Ectodermal cell (in vitro differentiated cells): ENCODE measurements around the gene PON1. TPM values are rescaled to one million over a fixed set of nuclear protein-coding genes. Genes with fewer than 3 reads are reported as not detected.

Experiments
- H3K27ac ChIP-seq: 2 replicates; pipeline ENCODE4 v1.7.0; 2013; ENCODE audit warnings: mild to moderate bottlenecking, low read depth, low read length; ENCODE audit not compliant: insufficient read depth, poor library complexity, severe bottlenecking
- H3K27me3 ChIP-seq: 2 replicates; pipeline ENCODE4 v1.7.0; 2013; ENCODE audit warnings: mild to moderate bottlenecking, low read length; ENCODE audit not compliant: insufficient read depth, control insufficient read depth, poor library complexity, severe bottlenecking
- H3K36me3 ChIP-seq: one replicate; pipeline ENCODE4 v1.7.0; 2013; ENCODE audit warnings: low read length; ENCODE audit not compliant: control insufficient read depth, insufficient read depth
- H3K4me1 ChIP-seq: one replicate; pipeline ENCODE4 v1.7.0; 2013; ENCODE audit warnings: low read length; ENCODE audit not compliant: control insufficient read depth, insufficient read depth
- H3K4me3 ChIP-seq: 2 replicates; pipeline ENCODE4 v1.7.0; 2013; ENCODE audit warnings: low read depth, low read length, control low read depth; ENCODE audit not compliant: insufficient read depth
- H3K9me3 ChIP-seq: 2 replicates; pipeline ENCODE4 v1.7.0; 2013; ENCODE audit warnings: mild to moderate bottlenecking, low read length, moderate library complexity; ENCODE audit not compliant: control insufficient read depth
- WGBS, 2 experiments: methylation state at CpG; one replicate each; pipeline ENCODE4 v1.1.7; 2013; ENCODE audit warnings: missing lambda C conversion rate in 2 of 2; 5-methylcytosine and 5-hydroxymethylcytosine counted together
- polyA plus RNA-seq, 4 experiments: library from polyadenylated mRNA; stranded (reverse); fragments of 50-300 nt; gene quantifications; one replicate each; pipeline ENCODE4 v1.2.3, GENCODE V29; 2013

PON1 gene
- polyA plus RNA-seq (2013, experiment 1 of 4): not detected
- not detected for polyA plus RNA-seq (2013, experiment 2 of 4)
- polyA plus RNA-seq (2013, experiment 3 of 4): not detected
- 0.16 TPM for polyA plus RNA-seq (2013, experiment 4 of 4)

DNA sequence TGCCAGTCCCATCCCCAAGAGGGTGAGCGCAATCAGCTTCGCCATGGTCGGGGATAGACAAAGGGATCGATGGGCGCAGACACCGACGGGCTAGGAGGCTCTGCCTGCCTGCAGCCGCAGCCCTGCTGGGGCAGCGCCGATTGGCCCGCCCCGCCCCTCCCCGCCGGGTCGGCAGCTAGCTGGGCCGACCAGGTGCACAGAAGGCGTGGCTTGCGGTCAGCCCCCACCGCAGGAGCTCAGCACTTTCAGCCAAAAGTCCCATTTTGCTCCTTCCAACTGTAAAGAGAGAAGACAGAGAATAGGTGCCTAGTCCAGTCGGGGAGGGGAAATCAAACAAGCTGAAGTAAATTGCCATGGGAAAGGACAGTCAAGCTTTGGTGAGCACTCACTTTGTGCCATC, at the start of gene PON1:
TSS of gene PON1 (minus strand) at position 102 of the 400 bp plus-strand sequence. CDS start at position 45, 57 bp downstream.
- H3K4me3 ChIP-seq: no peak within 1 kb of the TSS
- no peaks in the 10 kb centered on the region for H3K27me3 ChIP-seq
- H3K27ac ChIP-seq: no peak within 1 kb of the TSS
- no peaks in the 10 kb centered on the region for H3K9me3 ChIP-seq
- no peaks in the 10 kb centered on the region for H3K4me1 ChIP-seq
- no peaks in the 10 kb centered on the region for H3K36me3 ChIP-seq
- 60 to 61% methylated on average over 20 of the region's 20 CpGs for WGBS, 2 experiments

DNA sequence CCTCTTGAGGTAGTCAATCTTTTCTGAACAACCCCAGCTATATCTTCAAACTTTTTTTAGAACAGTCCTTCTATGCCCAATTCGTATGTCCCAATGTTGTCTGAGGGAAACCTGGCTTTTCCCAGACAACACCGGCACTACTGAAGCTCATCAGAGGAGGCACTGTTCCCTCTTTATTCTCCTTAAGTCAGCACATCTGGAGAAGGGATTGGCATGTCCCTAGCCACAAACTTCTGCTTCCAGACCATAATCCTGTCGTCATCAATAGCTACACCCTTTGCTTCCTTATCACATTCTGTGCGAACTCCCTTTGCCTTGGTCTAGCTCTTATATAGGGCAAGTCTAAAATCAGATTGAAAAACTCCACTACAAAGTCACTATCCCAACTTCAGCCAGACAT, 49.0 kb upstream of the PON1 start:
- H3K27ac ChIP-seq: no peak overlapping the region
- H3K36me3 ChIP-seq: no peaks in the 10 kb centered on the region
- H3K27me3 ChIP-seq: no peaks in the 10 kb centered on the region
- no peaks in the 10 kb centered on the region for H3K4me1 ChIP-seq
- H3K4me3 ChIP-seq: no peak overlapping the region
- 92 to 93% methylated on average over 4 of the region's 4 CpGs for WGBS, 2 experiments
- no peaks in the 10 kb centered on the region for H3K9me3 ChIP-seq

DNA sequence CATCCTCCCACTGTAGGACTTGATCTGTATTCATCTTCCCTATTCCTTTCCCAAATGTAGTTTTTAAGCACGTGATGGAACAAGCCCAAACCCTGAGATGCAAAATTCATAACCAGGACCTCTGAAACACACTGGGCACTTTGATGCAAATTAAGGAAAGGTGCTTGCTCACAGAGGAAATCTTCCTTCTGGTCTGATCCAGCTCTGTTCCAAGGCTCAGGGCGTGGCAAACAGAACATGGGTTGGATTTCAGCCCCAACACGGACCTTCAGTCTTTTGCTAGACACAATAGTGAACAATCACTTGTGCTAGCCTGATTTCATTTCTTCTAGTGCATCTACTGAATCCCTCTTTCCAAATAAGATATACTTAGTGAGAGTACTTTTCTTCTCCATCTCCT, 43.9 kb upstream of the PON1 start:
- no peaks in the 10 kb centered on the region for H3K9me3 ChIP-seq
- H3K4me3 ChIP-seq: no peak overlapping the region
- H3K27me3 ChIP-seq: no peaks in the 10 kb centered on the region
- no peaks in the 10 kb centered on the region for H3K36me3 ChIP-seq
- H3K4me1 ChIP-seq: no peaks in the 10 kb centered on the region
- WGBS, 2 experiments: 90 to 91% methylated on average over 3 of the region's 3 CpGs
- no peak overlapping the region for H3K27ac ChIP-seq

DNA sequence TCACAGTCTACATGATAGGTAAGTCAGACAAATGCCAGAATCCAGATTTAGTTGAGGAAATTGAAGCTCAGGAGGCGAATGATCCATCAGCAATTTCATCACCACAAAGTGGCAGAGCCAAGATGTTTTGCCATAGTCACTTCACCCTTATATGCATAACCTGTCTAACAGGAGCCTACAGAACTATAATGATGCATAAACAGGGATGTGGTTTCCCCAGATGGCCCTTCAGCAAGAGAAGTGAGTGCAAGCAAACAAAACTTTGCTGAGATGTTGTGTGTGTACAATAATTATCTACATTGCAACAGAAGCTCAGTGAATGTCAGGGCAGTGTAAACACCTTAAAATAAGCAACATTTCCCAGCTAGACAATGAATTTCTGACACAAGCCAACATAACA, 43.3 kb upstream of the PON1 start:
- no peaks in the 10 kb centered on the region for H3K36me3 ChIP-seq
- no peak overlapping the region for H3K4me3 ChIP-seq
- H3K4me1 ChIP-seq: no peaks in the 10 kb centered on the region
- 90 to 94% methylated on average over 1 of the region's 1 CpG for WGBS, 2 experiments
- H3K27ac ChIP-seq: no peak overlapping the region
- H3K27me3 ChIP-seq: no peaks in the 10 kb centered on the region
- no peaks in the 10 kb centered on the region for H3K9me3 ChIP-seq

- Histone ChIP-seq H3K4me1 (no peaks in the 10 kb centered on the region), H3K36me3 (no peaks in the 10 kb centered on the region), H3K27me3 (no peaks in the 10 kb centered on the region), H3K27ac (no peak overlapping the region), H3K4me3 (no peak overlapping the region), H3K9me3 (no peaks in the 10 kb centered on the region)
- WGBS, 2 experiments: 93 to 96% methylated on average over 1 of the region's 1 CpG
Observed at GRCh38 chr7:95365151-95365550, 40.8 kb upstream of the PON1 start.

DNA sequence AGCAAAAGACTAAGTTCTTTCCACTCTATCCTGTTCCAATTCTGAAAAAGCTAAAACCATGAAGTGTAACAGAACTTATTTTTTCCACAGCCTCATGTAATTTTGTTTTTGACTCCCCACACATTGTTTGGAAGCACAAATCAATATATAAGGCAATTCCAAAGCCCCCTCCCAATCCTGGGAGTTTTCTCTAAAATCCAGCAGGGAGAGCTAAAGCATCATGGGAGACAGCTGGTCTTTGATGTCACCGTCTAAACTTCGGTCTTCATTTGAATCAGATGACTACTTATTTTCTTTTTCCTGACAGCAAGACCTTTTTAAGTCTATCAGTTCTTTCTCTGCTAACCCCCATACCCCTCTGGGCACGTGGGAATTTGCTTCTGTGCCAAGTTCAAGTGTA, 33.3 kb upstream of the PON1 start:
- no peak overlapping the region for H3K4me3 ChIP-seq
- no peaks in the 10 kb centered on the region for H3K4me1 ChIP-seq
- H3K9me3 ChIP-seq: no peaks in the 10 kb centered on the region
- WGBS, 2 experiments: 78 to 83% methylated on average over 3 of the region's 3 CpGs
- no peaks in the 10 kb centered on the region for H3K27me3 ChIP-seq
- no peak overlapping the region for H3K27ac ChIP-seq
- H3K36me3 ChIP-seq: no peaks in the 10 kb centered on the region

DNA sequence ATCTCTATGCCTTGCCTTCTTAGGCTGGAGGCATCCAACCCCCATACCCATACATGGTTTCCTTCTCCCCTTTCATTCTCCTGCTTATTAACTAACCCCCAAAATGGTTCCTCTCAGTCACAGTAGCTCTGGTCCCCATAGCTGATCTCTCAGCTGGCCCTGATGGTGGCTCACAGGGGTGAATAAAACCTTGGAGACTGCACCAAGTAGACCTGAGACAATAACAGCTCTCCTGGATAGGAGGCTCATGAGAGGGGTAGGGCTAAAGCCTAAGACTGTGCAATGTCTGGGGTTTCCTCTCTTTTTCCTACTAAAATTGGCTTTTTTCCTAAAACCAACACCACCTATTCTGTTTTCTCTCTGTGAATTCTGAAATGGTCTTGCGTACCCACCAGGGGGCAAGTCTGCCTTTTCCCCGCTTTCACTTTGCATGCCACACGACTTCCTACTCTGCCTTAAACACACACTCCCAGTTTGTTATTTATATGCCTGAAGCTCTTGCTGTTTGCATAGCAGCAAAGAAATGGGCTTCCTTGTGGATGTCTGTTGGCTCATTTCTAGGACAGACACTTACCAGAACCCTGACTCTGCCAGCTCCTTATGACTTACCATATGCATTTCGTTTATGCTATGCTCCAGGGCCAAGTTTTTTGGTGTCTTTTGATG, 18.4 kb upstream of the PON1 start:
- Histone ChIP-seq H3K4me3 (no peak overlapping the region), H3K4me1 (peaks cover 4% of the 10 kb centered on the region), H3K27ac (no peak overlapping the region), H3K9me3 (no peaks in the 10 kb centered on the region), H3K36me3 (no peaks in the 10 kb centered on the region), H3K27me3 (no peaks in the 10 kb centered on the region)
- 43 to 49% methylated on average over 4 of the region's 4 CpGs for WGBS, 2 experiments

DNA sequence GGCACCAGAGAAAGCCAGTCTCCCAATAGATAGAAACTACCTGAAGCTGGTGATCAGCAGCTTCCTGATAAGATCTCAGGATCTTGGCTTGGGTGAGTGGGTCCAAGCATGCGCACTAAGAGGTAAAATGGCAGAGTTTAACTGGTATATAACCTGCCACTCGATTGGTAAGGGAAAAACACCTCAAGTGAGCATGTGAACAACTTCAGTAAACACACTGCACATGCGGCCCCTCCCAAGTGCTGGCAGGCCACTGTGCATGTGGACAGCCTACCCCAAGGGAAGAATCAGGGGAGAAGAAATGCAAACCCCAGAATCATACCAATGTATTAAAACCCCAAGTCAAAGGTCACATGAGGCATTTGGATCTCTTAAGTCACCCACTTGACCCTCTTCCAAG, 17.7 kb upstream of the PON1 start:
- Histone ChIP-seq H3K27ac (no peak overlapping the region), H3K9me3 (no peaks in the 10 kb centered on the region), H3K4me3 (no peak overlapping the region), H3K4me1 (peaks cover 4% of the 10 kb centered on the region), H3K36me3 (no peaks in the 10 kb centered on the region), H3K27me3 (no peaks in the 10 kb centered on the region)
- WGBS, 2 experiments: 93 to 95% methylated on average over 3 of the region's 3 CpGs

DNA sequence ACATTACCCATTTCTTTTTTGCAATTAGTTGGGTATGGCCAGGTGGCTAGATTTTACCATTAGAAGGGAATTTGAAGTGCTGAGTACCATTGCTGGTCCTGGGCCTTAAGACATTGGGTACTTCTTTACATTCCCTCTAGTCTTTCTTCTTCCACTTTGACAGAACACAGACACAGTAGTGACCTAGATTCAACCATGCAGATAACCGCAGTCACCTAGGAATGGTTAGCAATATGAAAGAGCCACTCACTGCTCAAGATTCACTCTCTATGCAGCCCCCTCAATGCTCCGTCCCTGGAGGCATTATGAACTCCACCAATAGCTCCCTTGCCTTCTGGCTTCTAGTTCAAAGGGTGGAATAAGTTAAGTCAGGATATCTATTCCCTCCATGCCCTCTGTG, 16.2 kb upstream of the PON1 start:
- Histone ChIP-seq H3K27ac (no peak overlapping the region), H3K4me1 (peaks cover 4% of the 10 kb centered on the region), H3K27me3 (no peaks in the 10 kb centered on the region), H3K4me3 (no peak overlapping the region), H3K9me3 (no peaks in the 10 kb centered on the region), H3K36me3 (no peaks in the 10 kb centered on the region)
- WGBS, 2 experiments: 67 to 81% methylated on average over 2 of the region's 2 CpGs

DNA sequence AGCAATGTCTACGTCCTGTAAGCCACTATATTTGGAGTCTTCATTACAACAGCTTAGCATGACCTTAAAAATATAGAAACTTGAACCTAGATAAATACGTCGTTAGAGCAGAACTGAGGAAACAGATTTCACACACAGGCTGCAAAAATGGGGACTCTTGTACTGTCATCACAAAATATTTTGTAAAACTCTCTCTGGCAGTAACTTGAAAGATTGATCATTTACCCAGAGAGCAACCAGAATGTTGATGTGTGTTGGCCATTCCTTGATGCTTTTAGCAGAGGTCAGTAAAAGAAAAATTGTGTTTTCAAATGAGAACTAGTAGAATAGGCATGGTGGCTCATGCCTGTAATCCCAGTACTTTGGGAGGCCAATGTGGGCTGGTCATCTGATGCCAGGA, 14.5 kb upstream of the PON1 start:
- H3K9me3 ChIP-seq: no peaks in the 10 kb centered on the region
- no peaks in the 10 kb centered on the region for H3K36me3 ChIP-seq
- no peak overlapping the region for H3K4me3 ChIP-seq
- no peaks in the 10 kb centered on the region for H3K27me3 ChIP-seq
- H3K4me1 ChIP-seq: peaks cover 4% of the 10 kb centered on the region
- H3K27ac ChIP-seq: no peak overlapping the region
- WGBS, 2 experiments: 95 to 96% methylated on average over 3 of the region's 3 CpGs

- Histone ChIP-seq H3K27ac (no peak overlapping the region), H3K36me3 (no peaks in the 10 kb centered on the region), H3K27me3 (no peaks in the 10 kb centered on the region), H3K4me1 (no peaks in the 10 kb centered on the region), H3K4me3 (no peak overlapping the region), H3K9me3 (no peaks in the 10 kb centered on the region)
Observed at GRCh38 chr7:95335093-95335492, 10.8 kb upstream of the PON1 start.
